Activated naive CD8-positive, alpha-beta T cell treated with anti-CD3 and anti-CD28 coated beads for 36 hours (primary cell): ENCODE data around the gene NRN1. TPM values are rescaled to one million over a fixed set of nuclear protein-coding genes. Genes with fewer than 3 reads are reported as not detected.
"Not testable (repeated sequence)": the region's sequence is repeated elsewhere in the genome, so short reads cannot be mapped to it uniquely, and the experiment has no call there.

ENCODE experiments used
- DNase-seq: peaks from one replicate; pipeline ENCODE4 v3.0.0; 2021
- H3K27ac Mint-ChIP-seq: one replicate; pipeline ENCODE4 v1.8.0; 2022; ENCODE audit warnings: mild to moderate bottlenecking, moderate library complexity, mixed read lengths
- H3K27me3 Mint-ChIP-seq: one replicate; pipeline ENCODE4 v1.8.0; 2022; ENCODE audit warnings: mild to moderate bottlenecking, mixed read lengths
- H3K36me3 Mint-ChIP-seq: one replicate; pipeline ENCODE4 v1.8.0; 2021; ENCODE audit warnings: mild to moderate bottlenecking, mixed read lengths
- H3K4me1 Mint-ChIP-seq: one replicate; pipeline ENCODE4 v1.8.0; 2021; ENCODE audit warnings: mixed read lengths
- H3K4me3 Mint-ChIP-seq: one replicate; pipeline ENCODE4 v1.8.0; 2022; ENCODE audit warnings: mild to moderate bottlenecking, moderate library complexity, mixed read lengths
- H3K9me3 Mint-ChIP-seq: one replicate; pipeline ENCODE4 v1.8.0; 2022; ENCODE audit warnings: mixed read lengths
- total RNA-seq, 2 experiments: library from RNA; stranded (reverse); gene quantifications; one replicate each; pipeline ENCODE4 v1.2.3, GENCODE V29; 2021

NRN1 gene
- total RNA-seq: 10 to 100 TPM; 10.2 to 10.6 TPM

GRCh38 chr6:6006428-6007365 is at the start of gene NRN1:
TSS of gene NRN1 (minus strand) at chr6:6006925. CDS start at chr6:6006749, 176 bp downstream.
- Mint-ChIP-seq H3K27me3 (peaks cover 85% of the 10 kb centered on the region), H3K27ac (peak within 1 kb of the TSS; percentile 77), H3K36me3 (no peaks in the 10 kb centered on the region), H3K4me3 (peak within 1 kb of the TSS; percentile 91), H3K4me1 (peaks cover 40% of the 10 kb centered on the region), H3K9me3 (peaks cover 2% of the 10 kb centered on the region)
- DNase-seq: no peak

- DNase-seq: no peak
- Mint-ChIP-seq H3K36me3 (peaks cover 2% of the 10 kb centered on the region), H3K9me3 (no peaks in the 10 kb centered on the region), H3K27me3 (peaks cover 48% of the 10 kb centered on the region), H3K27ac (no peak overlapping the region), H3K4me1 (no peaks in the 10 kb centered on the region), H3K4me3 (no peak overlapping the region)
Measured at GRCh38 chr6:6052216-6052615, 45.5 kb upstream of the NRN1 start.

GRCh38 chr6:6046716-6047115 is 40.0 kb upstream of the NRN1 start:
- DNase-seq: no peak
- Mint-ChIP-seq H3K4me1 (no peaks in the 10 kb centered on the region), H3K36me3 (peaks cover 2% of the 10 kb centered on the region), H3K9me3 (no peaks in the 10 kb centered on the region), H3K27me3 (peaks cover 51% of the 10 kb centered on the region), H3K27ac (no peak overlapping the region), H3K4me3 (no peak overlapping the region)

- Mint-ChIP-seq H3K4me3 (no peak overlapping the region), H3K27me3 (peaks cover 33% of the 10 kb centered on the region), H3K36me3 (no peaks in the 10 kb centered on the region), H3K4me1 (peaks cover 2% of the 10 kb centered on the region), H3K9me3 (no peaks in the 10 kb centered on the region), H3K27ac (no peak overlapping the region)
- no peak for DNase-seq
Measured at GRCh38 chr6:6039946-6040509, 33.3 kb upstream of the NRN1 start.

- no peaks in the 10 kb centered on the region for H3K36me3 Mint-ChIP-seq
- H3K27ac Mint-ChIP-seq: no peak overlapping the region
- no peaks in the 10 kb centered on the region for H3K9me3 Mint-ChIP-seq
- peaks cover 18% of the 10 kb centered on the region for H3K27me3 Mint-ChIP-seq
- DNase-seq: no peak
- H3K4me1 Mint-ChIP-seq: peaks cover 2% of the 10 kb centered on the region
- H3K4me3 Mint-ChIP-seq: no peak overlapping the region
Measured at GRCh38 chr6:6037179-6037578, 30.5 kb upstream of the NRN1 start.

GRCh38 chr6:6033858-6034257 is 27.1 kb upstream of the NRN1 start:
- Mint-ChIP-seq H3K9me3 (no peaks in the 10 kb centered on the region), H3K36me3 (no peaks in the 10 kb centered on the region), H3K4me1 (no peaks in the 10 kb centered on the region), H3K4me3 (no peak overlapping the region), H3K27ac (no peak overlapping the region), H3K27me3 (peaks cover 7% of the 10 kb centered on the region)
- no peak for DNase-seq

- no peak overlapping the region for H3K4me3 Mint-ChIP-seq
- H3K4me1 Mint-ChIP-seq: no peaks in the 10 kb centered on the region
- no peak overlapping the region for H3K27ac Mint-ChIP-seq
- no peaks in the 10 kb centered on the region for H3K36me3 Mint-ChIP-seq
- DNase-seq: no peak
- H3K27me3 Mint-ChIP-seq: peaks cover 34% of the 10 kb centered on the region
- H3K9me3 Mint-ChIP-seq: no peaks in the 10 kb centered on the region
Measured at GRCh38 chr6:6026513-6027205, 19.9 kb upstream of the NRN1 start.

GRCh38 chr6:6025736-6026135 is 19.0 kb upstream of the NRN1 start:
- DNase-seq: no peak
- Mint-ChIP-seq H3K4me3 (no peak overlapping the region), H3K9me3 (no peaks in the 10 kb centered on the region), H3K36me3 (no peaks in the 10 kb centered on the region), H3K27me3 (peaks cover 36% of the 10 kb centered on the region), H3K4me1 (no peaks in the 10 kb centered on the region), H3K27ac (no peak overlapping the region)

GRCh38 chr6:6024220-6024619 is 17.5 kb upstream of the NRN1 start:
- no peak overlapping the region for H3K27ac Mint-ChIP-seq
- DNase-seq: no peak
- H3K4me1 Mint-ChIP-seq: no peaks in the 10 kb centered on the region
- H3K27me3 Mint-ChIP-seq: peaks cover 37% of the 10 kb centered on the region
- no peaks in the 10 kb centered on the region for H3K36me3 Mint-ChIP-seq
- no peaks in the 10 kb centered on the region for H3K9me3 Mint-ChIP-seq
- H3K4me3 Mint-ChIP-seq: no peak overlapping the region

GRCh38 chr6:6022841-6023240 is 16.1 kb upstream of the NRN1 start:
- not testable (repeated sequence) for H3K4me3 Mint-ChIP-seq, H3K4me1 Mint-ChIP-seq, H3K27ac Mint-ChIP-seq, DNase-seq, H3K9me3 Mint-ChIP-seq, H3K36me3 Mint-ChIP-seq
- H3K27me3 Mint-ChIP-seq: peaks cover 49% of the 10 kb centered on the region

GRCh38 chr6:6008648-6009421 is 2.1 kb upstream of the NRN1 start:
- H3K27me3 Mint-ChIP-seq: peaks cover 82% of the 10 kb centered on the region

GRCh38 chr6:6008089-6008647 is 1.4 kb upstream of the NRN1 start:
- Mint-ChIP-seq H3K4me3 (peak overlapping the region; percentile 91), H3K27ac (peak overlapping the region; percentile 77), H3K36me3 (no peaks in the 10 kb centered on the region), H3K27me3 (peaks cover 81% of the 10 kb centered on the region), H3K4me1 (peaks cover 30% of the 10 kb centered on the region), H3K9me3 (peaks cover 2% of the 10 kb centered on the region)
- no peak for DNase-seq

More at GRCh38 chr6:6008648-6009421, 2.1 kb upstream of the NRN1 start:
- H3K36me3 Mint-ChIP-seq: no peaks in the 10 kb centered on the region
- peak; percentile 81 for DNase-seq
- peaks cover 30% of the 10 kb centered on the region for H3K4me1 Mint-ChIP-seq
- H3K27ac Mint-ChIP-seq: no peak overlapping the region
- H3K4me3 Mint-ChIP-seq: peak overlapping the region; percentile 91
- H3K9me3 Mint-ChIP-seq: peaks cover 2% of the 10 kb centered on the region

- H3K4me1 Mint-ChIP-seq: peaks cover 36% of the 10 kb centered on the region
- peak overlapping the region; percentile 77 for H3K27ac Mint-ChIP-seq
- H3K36me3 Mint-ChIP-seq: no peaks in the 10 kb centered on the region
- peaks cover 83% of the 10 kb centered on the region for H3K27me3 Mint-ChIP-seq
- DNase-seq: peak; percentile 55
- H3K4me3 Mint-ChIP-seq: peak overlapping the region; percentile 91
- H3K9me3 Mint-ChIP-seq: peaks cover 2% of the 10 kb centered on the region
Measured at GRCh38 chr6:6007366-6008088, 802 bp upstream of the NRN1 start.

GRCh38 chr6:6006006-6006427 is 708 bp downstream of the NRN1 start:
- H3K27ac Mint-ChIP-seq: no peak overlapping the region
- DNase-seq: no peak

More at GRCh38 chr6:6006006-6006427, 708 bp downstream of the NRN1 start:
- Mint-ChIP-seq H3K4me3 (peak overlapping the region; percentile 81), H3K27me3 (peaks cover 88% of the 10 kb centered on the region), H3K9me3 (peaks cover 2% of the 10 kb centered on the region), H3K4me1 (peaks cover 44% of the 10 kb centered on the region), H3K36me3 (no peaks in the 10 kb centered on the region)
